Activated CD4-positive, alpha-beta T cell treated with anti-CD3 and anti-CD28 coated beads for 1 hour (primary cell): Measurements from ENCODE around the gene CD164L2.
"Not testable (repeated sequence)": the region's sequence is repeated elsewhere in the genome, so short reads cannot be mapped to it uniquely, and the experiment has no call there.

ENCODE experiments used
- DNase-seq: peaks from one replicate; pipeline ENCODE4 v3.0.0-alpha.2; 2020

Gene CD164L2

DNA sequence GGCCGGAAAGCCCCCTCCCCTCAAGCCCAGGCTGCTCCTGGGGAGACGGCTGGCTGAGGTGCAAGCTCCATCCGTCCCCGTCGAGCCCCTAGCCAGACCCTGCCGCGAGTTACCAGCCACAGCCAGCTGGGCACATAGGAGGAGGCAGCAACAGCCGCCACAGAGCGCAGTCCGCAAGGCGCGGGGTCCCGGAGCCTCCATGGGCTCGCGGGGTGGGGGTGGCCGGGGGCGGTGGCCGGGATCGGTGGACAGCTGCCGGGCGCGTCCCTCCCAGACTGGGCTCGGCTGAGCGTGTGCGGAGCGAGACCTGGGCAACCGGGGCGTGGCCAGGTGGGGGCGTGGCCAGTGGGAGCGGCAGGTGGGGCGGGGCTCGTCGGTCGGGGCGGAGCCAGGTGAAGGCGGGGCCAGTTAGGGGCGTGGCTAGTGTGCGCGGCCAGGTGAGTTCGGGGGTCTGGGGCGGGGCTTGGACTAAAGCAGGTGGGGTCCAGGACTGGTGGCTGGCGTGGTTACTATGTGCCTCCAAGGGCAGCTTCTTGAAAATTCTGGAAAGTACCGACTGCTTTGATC, at the start of gene CD164L2:
CD164L2 (minus strand) TSS at position 295 of the 567 bp plus-strand sequence; CDS start at position 201, 94 bp downstream.
- no peak for DNase-seq

DNA sequence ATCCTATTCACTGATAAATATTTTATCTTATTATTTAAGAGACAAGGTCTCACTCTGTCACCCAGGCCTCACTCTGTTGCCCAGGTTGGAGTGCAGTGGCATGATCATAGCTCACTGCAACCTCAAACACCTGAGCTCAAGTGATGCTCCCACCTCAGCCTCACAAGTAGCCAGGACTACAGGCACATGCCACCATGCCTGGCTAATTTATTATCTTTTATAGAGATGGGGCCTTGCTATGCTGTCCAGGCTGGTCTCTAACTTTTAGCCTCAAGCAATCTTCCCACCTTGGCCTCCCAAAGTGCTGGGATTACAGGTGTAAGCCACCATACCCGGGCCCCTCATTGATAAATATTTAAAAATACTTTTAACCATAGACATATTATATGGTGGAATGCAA, 49.6 kb upstream of the CD164L2 start:
- DNase-seq, result not testable (repeated sequence)

- no peak for DNase-seq
Observed at GRCh38 chr1:27431601-27431940, 48.4 kb upstream of the CD164L2 start.

DNA sequence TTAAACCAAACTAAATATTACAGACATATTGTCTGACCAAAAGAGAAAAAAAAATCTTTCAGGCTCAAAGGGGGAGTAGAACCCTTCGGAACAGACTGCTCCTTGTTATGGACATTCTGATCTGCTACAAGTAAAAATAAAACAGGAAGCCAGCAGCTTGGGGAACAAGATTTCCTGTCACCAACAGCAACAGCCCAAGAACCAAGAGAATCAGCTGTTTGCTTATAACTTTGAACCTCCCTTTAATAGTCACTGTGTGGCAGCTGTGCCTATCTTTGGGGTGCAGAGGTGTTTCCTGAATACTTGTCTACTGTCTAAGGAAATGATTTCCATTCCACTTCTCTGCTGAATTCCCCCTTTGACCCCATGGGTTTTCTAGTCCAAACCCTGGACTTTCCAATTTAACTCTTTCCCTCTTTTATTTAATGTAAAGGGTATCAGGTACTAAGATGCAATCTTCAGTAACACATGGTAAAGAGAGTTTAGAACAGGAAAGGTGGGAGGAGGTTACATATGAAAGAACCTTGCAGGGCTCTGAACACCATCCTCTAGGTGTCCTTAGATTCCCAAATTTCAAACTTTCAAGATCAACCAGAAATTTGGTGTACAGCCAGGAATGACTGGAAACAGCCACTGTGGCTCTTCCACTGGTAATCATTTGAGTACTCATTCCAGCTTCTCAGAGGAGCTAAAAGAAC, 47.9 kb upstream of the CD164L2 start:
- DNase-seq, result no peak

- DNase-seq, result no peak
Observed at GRCh38 chr1:27429029-27429425, 45.9 kb upstream of the CD164L2 start.

GRCh38 chr1:27428316-27429028, 45.3 kb upstream of the CD164L2 start:
- no peak for DNase-seq

DNA sequence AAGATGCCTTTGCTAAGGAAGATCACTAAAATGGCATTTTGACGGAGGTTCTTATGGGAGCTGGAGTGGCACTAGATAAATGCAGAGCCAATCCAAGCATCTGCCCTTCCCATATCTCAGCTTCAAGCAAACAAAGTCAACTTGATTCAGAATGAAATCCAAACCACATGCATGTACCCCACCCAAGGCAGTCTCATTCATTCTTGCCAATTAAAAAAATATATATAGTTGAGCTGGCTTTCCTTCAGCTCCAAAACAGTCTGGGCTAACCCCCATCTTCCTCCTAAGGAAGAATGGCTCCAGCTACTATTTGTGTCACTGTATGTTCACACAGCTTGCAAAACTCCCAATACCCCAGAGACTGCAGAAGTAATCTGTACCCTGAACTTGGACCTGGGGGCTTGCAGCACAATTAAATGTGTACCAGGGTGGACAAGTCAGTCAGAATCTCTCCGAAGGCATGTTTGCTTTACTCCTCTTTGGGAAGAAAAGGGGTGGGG, 44.7 kb upstream of the CD164L2 start:
- no peak for DNase-seq

DNA sequence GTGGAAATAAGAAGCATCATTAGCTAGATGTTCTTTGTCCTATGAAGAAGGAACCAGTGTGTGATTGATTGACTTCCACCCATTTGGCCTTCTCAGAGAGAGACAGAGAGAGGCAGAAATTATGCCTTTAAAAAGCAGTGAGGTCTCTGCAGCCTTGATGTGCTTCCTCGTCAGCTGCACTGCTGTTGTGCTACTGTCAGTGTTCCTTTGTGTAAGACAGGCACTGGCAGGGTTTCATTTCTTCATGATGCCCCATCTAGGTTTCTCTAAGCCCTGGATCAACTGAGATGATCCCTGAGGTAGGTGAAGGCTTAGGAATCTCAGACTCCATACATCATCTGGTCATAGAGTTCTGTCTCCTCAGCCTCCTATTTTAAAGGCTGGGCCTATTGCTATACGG, 44.2 kb upstream of the CD164L2 start:
- DNase-seq, result no peak

DNA sequence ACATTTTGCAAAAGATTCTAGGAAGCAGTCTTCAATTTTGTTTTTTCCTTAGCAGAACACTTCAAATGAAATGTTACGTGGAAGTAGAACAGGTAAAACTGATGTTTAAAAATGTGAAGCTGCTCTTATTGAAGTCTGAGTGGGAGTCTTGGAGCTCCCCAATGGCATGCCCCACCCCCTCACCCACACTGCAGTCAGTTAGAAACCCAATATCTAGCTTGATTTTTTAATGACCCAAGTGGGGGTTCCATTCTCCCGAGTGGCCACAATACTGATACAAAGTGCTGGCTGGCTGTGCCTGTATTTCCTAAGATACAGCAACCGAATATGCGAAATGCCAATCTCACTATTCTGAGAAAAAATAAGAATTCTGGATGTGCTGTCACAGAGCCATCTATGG, 40.6 kb upstream of the CD164L2 start:
- no peak for DNase-seq

- DNase-seq, result no peak
Observed at GRCh38 chr1:27418326-27419185, 35.4 kb upstream of the CD164L2 start.

- no peak for DNase-seq
Observed at GRCh38 chr1:27417713-27418112, 34.6 kb upstream of the CD164L2 start.

DNA sequence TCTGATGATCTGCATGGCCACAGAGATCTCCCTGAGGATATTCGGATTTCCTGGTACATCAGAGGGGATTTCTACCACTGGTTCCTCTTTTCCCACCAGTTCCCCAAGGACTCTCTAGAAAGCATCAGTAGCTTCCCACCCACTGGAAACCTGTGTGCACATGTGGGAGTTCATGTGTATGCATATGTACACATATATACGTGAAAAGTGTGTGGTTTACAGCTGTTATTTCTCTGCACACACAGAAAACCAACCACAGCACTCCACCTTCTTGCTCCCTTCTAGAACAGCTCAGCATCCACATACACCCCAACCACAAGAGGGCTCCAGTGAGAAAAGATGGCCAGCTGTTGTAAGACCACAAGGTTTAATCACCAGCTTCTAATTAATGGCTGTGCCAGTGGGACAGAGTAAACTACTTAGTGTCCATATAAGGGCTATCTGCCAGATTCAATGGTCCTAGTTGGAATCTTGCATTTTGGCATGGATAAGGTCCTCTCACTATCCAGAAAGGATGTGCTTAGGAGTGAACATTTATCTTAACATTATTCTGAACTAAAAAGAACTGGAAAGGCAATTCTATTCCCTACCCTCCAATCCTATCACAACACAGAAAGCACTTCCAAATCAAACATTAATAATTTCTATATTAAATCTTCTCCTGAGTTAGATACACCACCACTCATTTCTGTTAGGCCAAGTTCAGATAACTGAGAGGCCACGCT, 33.4 kb upstream of the CD164L2 start:
- DNase-seq, result no peak

GRCh38 chr1:27414091-27414490, 31.0 kb upstream of the CD164L2 start:
- no peak for DNase-seq

DNA sequence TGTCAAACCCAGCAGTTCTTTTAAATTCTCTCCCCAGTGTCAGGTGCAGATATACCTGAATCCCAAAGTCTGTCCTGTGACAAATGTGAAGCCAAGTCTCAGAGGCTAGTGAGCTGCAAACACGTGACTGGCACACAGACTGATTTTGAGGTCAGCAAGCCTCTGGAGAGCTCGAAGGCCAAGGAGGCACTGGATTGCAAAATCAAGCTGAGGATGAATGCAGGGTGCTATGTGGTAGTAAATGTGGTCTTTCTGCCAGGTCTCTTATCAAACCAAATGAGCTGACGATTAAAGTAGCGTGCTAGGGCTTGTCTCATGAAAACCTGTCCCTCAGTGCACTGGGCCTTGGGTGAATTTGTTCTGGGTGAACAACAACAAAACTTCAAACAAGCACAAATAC, 29.9 kb upstream of the CD164L2 start:
- no peak for DNase-seq

DNA sequence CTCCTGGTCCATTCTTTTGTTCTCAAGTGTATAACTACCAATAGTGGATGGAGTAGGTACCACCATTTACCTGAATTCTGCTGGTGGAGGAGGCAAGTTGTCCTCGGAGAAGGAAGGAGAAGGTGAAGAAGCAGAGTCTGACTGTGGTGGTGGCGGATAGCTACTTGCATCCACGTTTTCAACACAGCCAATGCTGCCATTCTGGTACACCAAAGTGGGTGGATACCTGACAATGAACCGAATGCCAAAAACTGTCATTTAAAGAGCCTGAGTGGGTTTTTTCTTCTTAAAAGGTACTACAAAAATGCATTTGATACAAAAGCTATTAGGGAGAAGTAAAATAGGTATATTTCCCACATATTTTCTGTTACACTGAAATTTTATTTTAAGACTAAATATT, 29.4 kb upstream of the CD164L2 start:
- DNase-seq, result no peak

DNA sequence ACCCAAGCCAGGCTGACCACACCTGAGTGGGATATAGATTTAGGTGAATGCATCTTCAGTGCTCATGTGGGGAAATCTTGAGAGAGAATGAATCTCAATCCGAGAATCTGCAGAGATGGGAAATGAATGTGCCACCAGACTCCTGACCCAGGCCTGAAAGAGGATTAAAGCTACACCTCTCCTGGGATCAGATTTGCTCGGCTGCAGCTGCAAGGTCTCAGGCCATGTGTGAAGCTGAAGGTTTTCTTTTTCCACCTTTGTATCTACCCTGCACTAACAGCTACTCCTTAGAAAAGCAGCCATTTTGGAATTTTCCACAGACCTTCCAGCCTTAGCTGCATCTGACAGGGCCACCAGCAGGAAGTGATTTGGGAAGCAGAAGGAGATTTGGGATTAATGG, 27.6 kb upstream of the CD164L2 start:
- no peak for DNase-seq

GRCh38 chr1:27409669-27410068, 26.5 kb upstream of the CD164L2 start:
- no peak for DNase-seq

GRCh38 chr1:27408151-27408550, 25.0 kb upstream of the CD164L2 start:
- no peak for DNase-seq

GRCh38 chr1:27406791-27407190, 23.7 kb upstream of the CD164L2 start:
- not testable (repeated sequence) for DNase-seq

DNA sequence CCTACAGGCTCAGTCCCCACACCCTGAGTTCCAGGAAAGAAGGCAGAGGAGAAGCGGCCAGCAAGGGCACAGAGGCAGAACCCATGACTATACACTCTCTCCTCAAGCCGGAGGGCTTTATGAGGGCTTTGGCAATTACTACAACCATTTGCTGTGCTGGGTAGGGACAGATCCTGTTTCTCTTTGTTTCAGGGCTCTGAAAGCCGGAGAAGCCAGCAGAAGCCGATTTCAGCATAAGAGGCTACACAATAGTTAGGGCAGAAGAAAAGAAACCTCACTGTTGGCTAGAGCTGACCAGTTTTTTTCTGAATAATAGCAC, 23.2 kb upstream of the CD164L2 start:
- no peak for DNase-seq

GRCh38 chr1:27405598-27406361, 22.6 kb upstream of the CD164L2 start:
- not testable (repeated sequence) for DNase-seq

GRCh38 chr1:27405074-27405473, 21.9 kb upstream of the CD164L2 start:
- DNase-seq, result no peak
